Heart left ventricle (tissue), 13 donors: Measurements from ENCODE around the gene LSG1.

ENCODE experiments used
- CTCF ChIP-seq, 12 donors: fragments of 200-600 bp; sonication (generic) in 4 of 12; IDR thresholded peaks; one replicate each; pipeline versions ENCODE4 v1.5.0 to v1.8.0; 2018 to 2022; ENCODE audit warnings: antibody characterized with exemption in 12 of 12, mild to moderate bottlenecking in 5 of 12
- POLR2A ChIP-seq, 2 donors: fragments of 450-650 bp; IDR thresholded peaks; one replicate each; pipeline ENCODE4 v1.6.1; 2017; ENCODE audit warnings: antibody characterized with exemption in 2 of 2, mild to moderate bottlenecking in 2 of 2, moderate library complexity in 2 of 2
- donor health status: ischemic (EF 13 %, LVEDD 7.1; RV severe dilation, severe dysfunction).
- donor health status: DM: no; HTN: yes; CAD: no.
- donor health status: DM: no; HTN: no; CAD: no.
- donor health status: ischemic (EF 25% LVEDD 6.9; RV normal size, moderate dysfunction).
- donor health status: ischemic (EF 25% LVEDD 5.7; RV mildly dilated, moderate dysfunction).
- donor health status: ischemic (EF 35%, LVEDD 5.7; RV mildly dilated, moderate dysfunction).
- donor health status: nonischemic (EF 11% LVEDD 7.7; RV severe dilation, severe dysfunction).
- donor health status: DM: yes; HTN: yes; CAD: no.
- donor health status: PGD.
- donor health status: ischemic (EF 29% LVEDD 5.4; RV normal size, mild dysfunction).
- donor health status: nonischemic (EF 23%, LVEDD 6.1; RV moderate dilation, normal function).

GRCh38 chr3:194647747-194648146 lies 24.2 kb downstream of the LSG1 start:
- TF ChIP-seq CTCF (IDR thresholded peaks at IDR 0.05) (no peak), POLR2A (IDR thresholded peaks at IDR 0.05) (no peak)
